DOHH2 (cell line): ENCODE measurements around the gene EIF4B.

Source experiments
- EZH2phosphoT487 ChIP-seq: fragments of 200-600 bp; sonication (generic); IDR thresholded peaks from 2 replicates; pipeline ENCODE4 v1.6.1; 2017; ENCODE audit warnings: borderline replicate concordance, mild to moderate bottlenecking, antibody characterized with exemption, low read length, moderate library complexity, mixed read lengths
- TF ChIP-seq, protein P1 (sequence below): fragments of 200-600 bp; sonication (generic); IDR thresholded peaks from one replicate; pipeline ENCODE4 v1.5.1; 2014; ENCODE audit warnings: antibody characterized with exemption, mild to moderate bottlenecking, low read depth, low read length; ENCODE audit not compliant: poor library complexity, severe bottlenecking

- TF ChIP-seq, protein P1, sequence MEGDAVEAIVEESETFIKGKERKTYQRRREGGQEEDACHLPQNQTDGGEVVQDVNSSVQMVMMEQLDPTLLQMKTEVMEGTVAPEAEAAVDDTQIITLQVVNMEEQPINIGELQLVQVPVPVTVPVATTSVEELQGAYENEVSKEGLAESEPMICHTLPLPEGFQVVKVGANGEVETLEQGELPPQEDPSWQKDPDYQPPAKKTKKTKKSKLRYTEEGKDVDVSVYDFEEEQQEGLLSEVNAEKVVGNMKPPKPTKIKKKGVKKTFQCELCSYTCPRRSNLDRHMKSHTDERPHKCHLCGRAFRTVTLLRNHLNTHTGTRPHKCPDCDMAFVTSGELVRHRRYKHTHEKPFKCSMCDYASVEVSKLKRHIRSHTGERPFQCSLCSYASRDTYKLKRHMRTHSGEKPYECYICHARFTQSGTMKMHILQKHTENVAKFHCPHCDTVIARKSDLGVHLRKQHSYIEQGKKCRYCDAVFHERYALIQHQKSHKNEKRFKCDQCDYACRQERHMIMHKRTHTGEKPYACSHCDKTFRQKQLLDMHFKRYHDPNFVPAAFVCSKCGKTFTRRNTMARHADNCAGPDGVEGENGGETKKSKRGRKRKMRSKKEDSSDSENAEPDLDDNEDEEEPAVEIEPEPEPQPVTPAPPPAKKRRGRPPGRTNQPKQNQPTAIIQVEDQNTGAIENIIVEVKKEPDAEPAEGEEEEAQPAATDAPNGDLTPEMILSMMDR: no peak
- no peak for TF ChIP-seq EZH2phosphoT487
Measured at GRCh38 chr12:53014709-53015108, 8.5 kb downstream of the EIF4B start.
